Measurements from ENCODE around the gene EXOC6B. TPM values are rescaled to one million over a fixed set of nuclear protein-coding genes. Genes with fewer than 3 reads are reported as not detected.
"Not testable (repeated sequence)": the region's sequence is repeated elsewhere in the genome, so short reads cannot be mapped to it uniquely, and the experiment has no call there.

EXOC6B gene
- total RNA-seq, 1 experiment from 2014 or later = 40.1 TPM

DNA sequence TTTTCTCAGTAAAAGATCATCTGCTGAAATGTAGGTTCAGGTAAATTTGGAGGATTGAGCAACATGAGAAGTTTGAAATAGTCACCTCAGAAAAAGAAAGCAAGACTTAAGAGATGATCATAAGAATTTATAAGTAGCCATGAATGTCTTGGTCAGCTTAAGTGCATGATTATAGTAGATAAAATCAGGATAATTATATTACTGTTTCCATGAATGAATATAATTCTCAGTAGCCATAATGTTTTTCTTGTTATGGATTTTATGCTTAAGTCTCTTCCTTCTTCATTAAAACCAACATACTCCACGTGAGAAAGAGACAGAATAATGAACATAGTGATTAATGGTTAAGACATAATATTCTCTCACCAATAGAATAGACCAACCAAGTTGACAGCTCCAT is 223.7 kb downstream of the EXOC6B start:
- TF ChIP-seq, protein P1, sequence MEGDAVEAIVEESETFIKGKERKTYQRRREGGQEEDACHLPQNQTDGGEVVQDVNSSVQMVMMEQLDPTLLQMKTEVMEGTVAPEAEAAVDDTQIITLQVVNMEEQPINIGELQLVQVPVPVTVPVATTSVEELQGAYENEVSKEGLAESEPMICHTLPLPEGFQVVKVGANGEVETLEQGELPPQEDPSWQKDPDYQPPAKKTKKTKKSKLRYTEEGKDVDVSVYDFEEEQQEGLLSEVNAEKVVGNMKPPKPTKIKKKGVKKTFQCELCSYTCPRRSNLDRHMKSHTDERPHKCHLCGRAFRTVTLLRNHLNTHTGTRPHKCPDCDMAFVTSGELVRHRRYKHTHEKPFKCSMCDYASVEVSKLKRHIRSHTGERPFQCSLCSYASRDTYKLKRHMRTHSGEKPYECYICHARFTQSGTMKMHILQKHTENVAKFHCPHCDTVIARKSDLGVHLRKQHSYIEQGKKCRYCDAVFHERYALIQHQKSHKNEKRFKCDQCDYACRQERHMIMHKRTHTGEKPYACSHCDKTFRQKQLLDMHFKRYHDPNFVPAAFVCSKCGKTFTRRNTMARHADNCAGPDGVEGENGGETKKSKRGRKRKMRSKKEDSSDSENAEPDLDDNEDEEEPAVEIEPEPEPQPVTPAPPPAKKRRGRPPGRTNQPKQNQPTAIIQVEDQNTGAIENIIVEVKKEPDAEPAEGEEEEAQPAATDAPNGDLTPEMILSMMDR (conservative IDR thresholded peaks at IDR 0.05) = no peak
- Histone ChIP-seq H3K9me3 (ENCODE audit: control insufficient read depth, low read depth, low read length) (no peaks in the 10 kb centered on the region), H3K79me1 (ENCODE audit: insufficient read depth, low read depth, low read length, poor library complexity, severe bottlenecking) (no peaks in the 10 kb centered on the region), H4K8ac (replicated peaks; ENCODE audit: insufficient read length, low read depth, low read length) (no peak overlapping the region), H3K4me1 (ENCODE audit: insufficient read depth, low read length) (no peaks in the 10 kb centered on the region), H3K18ac (ENCODE audit: insufficient read length, low read depth, low read length) (no peak overlapping the region), H3K4me2 (ENCODE audit: insufficient read depth, insufficient read length, low read length) (no peak overlapping the region), H4K91ac (ENCODE audit: insufficient read length, low read depth, low read length) (no peak overlapping the region), H3K4ac (ENCODE audit: low read depth, low read length) (no peak overlapping the region), H3K56ac (ENCODE audit: insufficient read length, low read depth, low read length) (no peak overlapping the region), H2AFZ (ENCODE audit: low read length) (no peak overlapping the region), H3T11ph (ENCODE audit: low read length) (no peak overlapping the region), H3K79me2 (ENCODE audit: insufficient read depth, low read length) (no peaks in the 10 kb centered on the region), H3K9ac (ENCODE audit: extremely low read depth, insufficient read length, low read length) (no peak overlapping the region), H2BK20ac (ENCODE audit: low read depth, low read length, poor library complexity, severe bottlenecking) (no peak overlapping the region), H3K14ac (ENCODE audit: insufficient read depth, low read length) (no peak overlapping the region), H3K23ac (ENCODE audit: insufficient read length, low read depth, low read length) (no peak overlapping the region), H2BK5ac (ENCODE audit: insufficient read length, low read length) (no peak overlapping the region), H2AK5ac (ENCODE audit: insufficient read length, low read length) (no peak overlapping the region), H4K20me1 (ENCODE audit: control insufficient read depth, insufficient read depth, insufficient read length) (no peaks in the 10 kb centered on the region), H4K5ac (ENCODE audit: insufficient read length, low read depth, low read length) (no peak overlapping the region), H2BK15ac (ENCODE audit: low read depth, low read length) (no peak overlapping the region), H2BK120ac (ENCODE audit: low read depth, low read length, poor library complexity, severe bottlenecking) (no peak overlapping the region), H3K27me3 (ENCODE audit: insufficient read depth, low read length) (no peaks in the 10 kb centered on the region), H3K23me2 (ENCODE audit: insufficient read length, low read depth, low read length, poor library complexity, severe bottlenecking) (no peaks in the 10 kb centered on the region), H3K27ac (ENCODE audit: insufficient read length, low read depth, low read length) (no peak overlapping the region), H2BK12ac (ENCODE audit: insufficient read length, low read depth, low read length) (no peak overlapping the region)
- Mint-ChIP-seq H3K27me3 (ENCODE audit: low read depth) (no peaks in the 10 kb centered on the region; the same call in 1 of the 2 replicates), H3K9me3 (peaks cover 4% of the 10 kb centered on the region in 2 experiments; a peak in 4 of 5 replicates), H3K27ac (no peak overlapping the region), H3K4me1 (peaks cover 11 to 12% of the 10 kb centered on the region in 2 experiments), H3K36me3 (ENCODE audit: insufficient read depth in 1 of 3, low read depth in 3 of 3) (peaks cover 0 to 4% (median 1%) of the 10 kb centered on the region in 3 experiments; a peak in 3 of 7 replicates), H3K4me3 (no peak overlapping the region)
- no peak for DNase-seq
- WGBS (ENCODE audit: extremely low coverage, insufficient read length, low lambda C conversion rate) = no CpG with 5 or more reads among the region's 1 CpG

DNA sequence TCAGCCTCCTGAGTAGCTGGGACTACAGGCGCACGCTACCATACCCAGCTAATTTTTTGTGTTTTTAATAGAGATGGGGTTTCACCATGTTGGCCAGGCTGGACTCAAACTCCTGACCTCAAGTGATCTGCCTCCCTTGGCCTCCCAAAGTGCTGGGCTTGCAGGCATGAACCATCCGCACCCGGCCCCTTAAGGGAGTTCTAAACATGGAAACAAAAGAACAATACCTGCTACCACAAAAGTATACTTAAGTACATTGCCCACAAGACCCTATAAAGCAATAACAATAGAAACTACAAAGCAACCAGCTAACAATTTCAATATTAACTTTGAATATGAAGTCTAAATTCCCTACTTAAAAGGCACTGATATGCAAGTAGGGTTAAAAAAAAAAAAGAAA is 242.0 kb downstream of the EXOC6B start:
- H3T11ph ChIP-seq (ENCODE audit: low read length); H4K5ac ChIP-seq (ENCODE audit: insufficient read length, low read depth, low read length); H3K9me3 Mint-ChIP-seq; H3K4ac ChIP-seq (ENCODE audit: low read depth, low read length); H3K36me3 Mint-ChIP-seq (ENCODE audit: insufficient read depth in 1 of 3, low read depth in 3 of 3); DNase-seq; H2BK20ac ChIP-seq (ENCODE audit: low read depth, low read length, poor library complexity, severe bottlenecking); H3K56ac ChIP-seq (ENCODE audit: insufficient read length, low read depth, low read length); H2BK5ac ChIP-seq (ENCODE audit: insufficient read length, low read length); H3K27ac Mint-ChIP-seq; H3K4me1 Mint-ChIP-seq; H4K20me1 ChIP-seq (ENCODE audit: control insufficient read depth, insufficient read depth, insufficient read length); H2AFZ ChIP-seq (ENCODE audit: low read length); H2BK120ac ChIP-seq (ENCODE audit: low read depth, low read length, poor library complexity, severe bottlenecking); H3K27me3 Mint-ChIP-seq (ENCODE audit: low read depth); H3K18ac ChIP-seq (ENCODE audit: insufficient read length, low read depth, low read length); H3K4me3 Mint-ChIP-seq; H2BK15ac ChIP-seq (ENCODE audit: low read depth, low read length); H3K14ac ChIP-seq (ENCODE audit: insufficient read depth, low read length); H3K27me3 ChIP-seq (ENCODE audit: insufficient read depth, low read length); H3K79me1 ChIP-seq (ENCODE audit: insufficient read depth, low read depth, low read length, poor library complexity, severe bottlenecking); H3K79me2 ChIP-seq (ENCODE audit: insufficient read depth, low read length); H2BK12ac ChIP-seq (ENCODE audit: insufficient read length, low read depth, low read length); H3K4me1 ChIP-seq (ENCODE audit: insufficient read depth, low read length); H4K8ac ChIP-seq (replicated peaks; ENCODE audit: insufficient read length, low read depth, low read length); H3K23me2 ChIP-seq (ENCODE audit: insufficient read length, low read depth, low read length, poor library complexity, severe bottlenecking); H3K27ac ChIP-seq (ENCODE audit: insufficient read length, low read depth, low read length); H3K9ac ChIP-seq (ENCODE audit: extremely low read depth, insufficient read length, low read length); H3K4me2 ChIP-seq (ENCODE audit: insufficient read depth, insufficient read length, low read length); H3K9me3 ChIP-seq (ENCODE audit: control insufficient read depth, low read depth, low read length); H4K91ac ChIP-seq (ENCODE audit: insufficient read length, low read depth, low read length); H2AK5ac ChIP-seq (ENCODE audit: insufficient read length, low read length); H3K23ac ChIP-seq (ENCODE audit: insufficient read length, low read depth, low read length): not testable (repeated sequence)
- no CpG with 5 or more reads among the region's 4 CpGs for WGBS (ENCODE audit: extremely low coverage, insufficient read length, low lambda C conversion rate)
